ENCODE data around the gene EEF1AKMT4.

The EEF1AKMT4 gene

DNA sequence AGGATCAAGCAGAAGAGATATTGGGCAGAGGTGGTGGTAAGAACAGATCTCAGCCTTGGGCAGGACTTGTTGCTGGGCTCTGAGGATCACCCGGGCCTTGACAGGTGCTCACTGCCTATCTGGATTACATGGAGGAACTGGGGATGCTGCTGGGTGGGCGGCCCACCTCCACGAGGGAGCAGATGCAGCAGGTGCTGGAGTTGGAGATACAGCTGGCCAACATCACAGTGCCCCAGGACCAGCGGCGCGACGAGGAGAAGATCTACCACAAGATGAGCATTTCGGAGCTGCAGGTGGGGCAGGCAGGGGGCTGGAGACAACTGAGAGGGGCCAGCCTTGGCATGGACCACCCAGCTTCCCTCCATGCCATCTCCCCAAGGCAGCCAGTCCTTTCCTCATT, 34.2 kb downstream of the EEF1AKMT4 start:
- no peaks in the 10 kb centered on the region for H3K36me3 ChIP-seq (ENCODE audit: control insufficient read depth in 1 of 2, insufficient read depth in 2 of 2, low read depth in 1 of 2, low read length in 2 of 2)
- H3K18ac ChIP-seq (ENCODE audit: low read depth in 1 of 2, low read length in 2 of 2) = no peak overlapping the region
- no peak overlapping the region for H3K4me3 ChIP-seq (ENCODE audit: insufficient read depth in 1 of 2, low read depth in 1 of 2, low read length in 2 of 2)
- H3K27ac ChIP-seq (ENCODE audit: low read length, poor library complexity, severe bottlenecking) = no peak overlapping the region
- H3K4me2 ChIP-seq (ENCODE audit: low read length, poor library complexity, severe bottlenecking) = no peak overlapping the region
- H3K4me1 ChIP-seq (ENCODE audit: control insufficient read depth, insufficient read depth, low read depth, low read length) = no peaks in the 10 kb centered on the region
- H2BK15ac ChIP-seq (ENCODE audit: low read depth, poor library complexity, severe bottlenecking) = no peak overlapping the region
- H2AFZ ChIP-seq (ENCODE audit: low read depth, low read length) = no peak overlapping the region
- H2BK120ac ChIP-seq (ENCODE audit: low read depth, low read length) = no peak overlapping the region
- peaks cover 27 to 36% of the 10 kb centered on the region in 2 experiments for H3K27me3 ChIP-seq (ENCODE audit: control insufficient read depth in 1 of 2, insufficient read depth in 1 of 2, low read length in 2 of 2)
- no peak overlapping the region for H2BK5ac ChIP-seq (ENCODE audit: low read depth, low read length, poor library complexity, severe bottlenecking)
- no peak overlapping the region for H3K9ac ChIP-seq (ENCODE audit: low read length)
- H3K9me3 ChIP-seq (ENCODE audit: control insufficient read depth, low read length) = peaks cover 10% of the 10 kb centered on the region
- no peak for DNase-seq
- H4K91ac ChIP-seq (ENCODE audit: low read length) = no peak overlapping the region
- no peak overlapping the region for H4K8ac ChIP-seq (ENCODE audit: low read length)
- H3K14ac ChIP-seq (ENCODE audit: low read length in 2 of 2) = no peak overlapping the region
- H3K79me1 ChIP-seq (replicated peaks; ENCODE audit: low read length, poor library complexity, severe bottlenecking) = no peaks in the 10 kb centered on the region
- H2BK12ac ChIP-seq (ENCODE audit: low read length in 2 of 2) = no peak overlapping the region
- no peak overlapping the region for H2AK5ac ChIP-seq (ENCODE audit: low read length, severe bottlenecking)
- H3K23ac ChIP-seq (ENCODE audit: low read length in 2 of 2) = no peak overlapping the region
- H3K4ac ChIP-seq (ENCODE audit: low read depth in 1 of 2, low read length in 2 of 2) = no peak overlapping the region
- WGBS = 86% methylated on average over 8 of the region's 8 CpGs

DNA sequence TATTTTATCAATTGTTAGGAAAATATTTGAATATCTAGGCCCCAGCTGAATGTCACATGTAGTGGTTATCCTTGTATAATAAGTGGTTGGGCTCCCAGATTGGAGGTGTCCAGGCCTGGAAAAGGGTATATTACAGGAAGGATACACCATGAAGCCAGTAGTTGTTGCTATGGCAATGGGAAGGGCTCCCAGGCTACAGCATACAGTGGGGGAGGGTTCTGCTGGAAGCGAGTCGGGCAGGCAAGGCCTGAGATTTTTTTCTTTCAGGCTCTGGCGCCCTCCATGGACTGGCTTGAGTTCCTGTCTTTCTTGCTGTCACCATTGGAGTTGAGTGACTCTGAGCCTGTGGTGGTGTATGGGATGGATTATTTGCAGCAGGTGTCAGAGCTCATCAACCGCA, 35.2 kb downstream of the EEF1AKMT4 start:
- H2BK15ac ChIP-seq (ENCODE audit: low read depth, poor library complexity, severe bottlenecking) = no peak overlapping the region
- H3K4me2 ChIP-seq (ENCODE audit: low read length, poor library complexity, severe bottlenecking) = no peak overlapping the region
- H3K36me3 ChIP-seq (ENCODE audit: control insufficient read depth in 1 of 2, insufficient read depth in 2 of 2, low read depth in 1 of 2, low read length in 2 of 2) = no peaks in the 10 kb centered on the region
- H4K91ac ChIP-seq (ENCODE audit: low read length) = no peak overlapping the region
- no peak overlapping the region for H3K18ac ChIP-seq (ENCODE audit: low read depth in 1 of 2, low read length in 2 of 2)
- H2AFZ ChIP-seq (ENCODE audit: low read depth, low read length) = no peak overlapping the region
- H3K4ac ChIP-seq (ENCODE audit: low read depth in 1 of 2, low read length in 2 of 2) = no peak overlapping the region
- peaks cover 23 to 30% of the 10 kb centered on the region in 2 experiments for H3K27me3 ChIP-seq (ENCODE audit: control insufficient read depth in 1 of 2, insufficient read depth in 1 of 2, low read length in 2 of 2)
- H3K14ac ChIP-seq (ENCODE audit: low read length in 2 of 2) = no peak overlapping the region
- H2AK5ac ChIP-seq (ENCODE audit: low read length, severe bottlenecking) = no peak overlapping the region
- no peak overlapping the region for H2BK5ac ChIP-seq (ENCODE audit: low read depth, low read length, poor library complexity, severe bottlenecking)
- no peak overlapping the region for H3K23ac ChIP-seq (ENCODE audit: low read length in 2 of 2)
- peak; percentile 75 for DNase-seq
- H2BK12ac ChIP-seq (ENCODE audit: low read length in 2 of 2) = no peak overlapping the region
- H4K8ac ChIP-seq (ENCODE audit: low read length) = no peak overlapping the region
- H3K4me1 ChIP-seq (ENCODE audit: control insufficient read depth, insufficient read depth, low read depth, low read length) = no peaks in the 10 kb centered on the region
- H2BK120ac ChIP-seq (ENCODE audit: low read depth, low read length) = no peak overlapping the region
- no peak overlapping the region for H3K4me3 ChIP-seq (ENCODE audit: insufficient read depth in 1 of 2, low read depth in 1 of 2, low read length in 2 of 2)
- peaks cover 10% of the 10 kb centered on the region for H3K9me3 ChIP-seq (ENCODE audit: control insufficient read depth, low read length)
- H3K79me1 ChIP-seq (replicated peaks; ENCODE audit: low read length, poor library complexity, severe bottlenecking) = no peaks in the 10 kb centered on the region
- WGBS = 18% methylated on average over 4 of the region's 4 CpGs
- no peak overlapping the region for H3K9ac ChIP-seq (ENCODE audit: low read length)
- H3K27ac ChIP-seq (ENCODE audit: low read length, poor library complexity, severe bottlenecking) = no peak overlapping the region

DNA sequence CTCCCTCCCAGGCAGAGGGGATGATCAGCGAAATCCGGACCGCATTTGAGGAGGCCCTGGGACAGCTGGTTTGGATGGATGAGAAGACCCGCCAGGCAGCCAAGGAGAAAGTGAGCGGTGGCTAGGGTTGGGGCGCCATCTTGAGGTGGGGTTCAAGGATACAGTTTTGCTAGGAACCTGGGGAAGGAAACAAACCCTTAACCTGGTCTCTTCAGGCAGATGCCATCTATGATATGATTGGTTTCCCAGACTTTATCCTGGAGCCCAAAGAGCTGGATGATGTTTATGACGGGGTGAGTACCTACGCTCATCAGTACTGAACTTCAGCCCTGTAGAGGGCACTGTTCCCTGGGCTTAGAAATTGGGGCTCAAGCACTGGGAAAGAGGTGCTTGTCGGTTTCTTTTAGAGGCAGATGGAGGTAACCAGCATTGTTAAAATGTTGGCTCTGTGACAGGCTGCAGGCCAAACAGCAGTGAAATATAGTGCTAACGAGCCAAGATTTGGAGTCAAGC, 40.0 kb downstream of the EEF1AKMT4 start:
- H2BK15ac ChIP-seq (ENCODE audit: low read depth, poor library complexity, severe bottlenecking) = no peak overlapping the region
- no peak overlapping the region for H3K4me2 ChIP-seq (ENCODE audit: low read length, poor library complexity, severe bottlenecking)
- WGBS = 18% methylated on average over 10 of the region's 10 CpGs
- peaks cover 26 to 31% of the 10 kb centered on the region in 2 experiments for H3K27me3 ChIP-seq (ENCODE audit: control insufficient read depth in 1 of 2, insufficient read depth in 1 of 2, low read length in 2 of 2)
- no peak overlapping the region for H3K4ac ChIP-seq (ENCODE audit: low read depth in 1 of 2, low read length in 2 of 2)
- H3K36me3 ChIP-seq (ENCODE audit: control insufficient read depth in 1 of 2, insufficient read depth in 2 of 2, low read depth in 1 of 2, low read length in 2 of 2) = no peaks in the 10 kb centered on the region
- H3K27ac ChIP-seq (ENCODE audit: low read length, poor library complexity, severe bottlenecking) = no peak overlapping the region
- no peak overlapping the region for H3K4me3 ChIP-seq (ENCODE audit: insufficient read depth in 1 of 2, low read depth in 1 of 2, low read length in 2 of 2)
- no peak overlapping the region for H2BK12ac ChIP-seq (ENCODE audit: low read length in 2 of 2)
- H3K9ac ChIP-seq (ENCODE audit: low read length) = peak overlapping the region; percentile 4
- no peak overlapping the region for H4K8ac ChIP-seq (ENCODE audit: low read length)
- no peak overlapping the region for H2AK5ac ChIP-seq (ENCODE audit: low read length, severe bottlenecking)
- no peak overlapping the region for H3K14ac ChIP-seq (ENCODE audit: low read length in 2 of 2)
- no peaks in the 10 kb centered on the region for H3K4me1 ChIP-seq (ENCODE audit: control insufficient read depth, insufficient read depth, low read depth, low read length)
- no peaks in the 10 kb centered on the region for H3K79me1 ChIP-seq (replicated peaks; ENCODE audit: low read length, poor library complexity, severe bottlenecking)
- H2BK120ac ChIP-seq (ENCODE audit: low read depth, low read length) = no peak overlapping the region
- DNase-seq = peak; percentile 51
- no peak overlapping the region for H4K91ac ChIP-seq (ENCODE audit: low read length)
- H2BK5ac ChIP-seq (ENCODE audit: low read depth, low read length, poor library complexity, severe bottlenecking) = no peak overlapping the region
- H3K9me3 ChIP-seq (ENCODE audit: control insufficient read depth, low read length) = no peaks in the 10 kb centered on the region
- H3K23ac ChIP-seq (ENCODE audit: low read length in 2 of 2) = no peak overlapping the region
- H3K18ac ChIP-seq (ENCODE audit: low read depth in 1 of 2, low read length in 2 of 2) = no peak overlapping the region
- no peak overlapping the region for H2AFZ ChIP-seq (ENCODE audit: low read depth, low read length)

DNA sequence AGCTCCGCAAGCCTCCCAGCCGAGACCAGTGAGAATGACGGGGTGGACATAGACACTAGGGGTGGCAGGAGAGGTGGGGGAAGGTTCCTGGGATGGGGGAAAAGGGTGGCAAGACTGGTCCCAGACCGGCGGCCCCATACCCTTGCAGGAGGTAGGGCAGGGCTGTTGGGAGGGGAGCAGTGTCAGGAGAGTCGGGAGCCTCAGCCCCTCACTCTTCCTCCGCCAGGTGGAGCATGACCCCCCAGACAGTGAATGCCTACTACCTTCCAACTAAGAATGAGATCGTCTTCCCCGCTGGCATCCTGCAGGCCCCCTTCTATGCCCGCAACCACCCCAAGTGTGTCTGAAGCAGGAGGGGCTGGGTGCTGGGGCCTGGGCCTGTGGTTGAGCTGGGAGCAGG, 40.9 kb downstream of the EEF1AKMT4 start:
- Histone ChIP-seq H2AFZ (ENCODE audit: low read depth, low read length) (no peak overlapping the region), H2BK120ac (ENCODE audit: low read depth, low read length) (no peak overlapping the region), H2BK12ac (ENCODE audit: low read length in 2 of 2) (no peak overlapping the region), H4K8ac (ENCODE audit: low read length) (no peak overlapping the region), H3K79me1 (replicated peaks; ENCODE audit: low read length, poor library complexity, severe bottlenecking) (no peaks in the 10 kb centered on the region), H3K4me3 (ENCODE audit: insufficient read depth in 1 of 2, low read depth in 1 of 2, low read length in 2 of 2) (no peak overlapping the region), H3K9me3 (ENCODE audit: control insufficient read depth, low read length) (no peaks in the 10 kb centered on the region), H3K14ac (ENCODE audit: low read length in 2 of 2) (no peak overlapping the region), H3K4me1 (ENCODE audit: control insufficient read depth, insufficient read depth, low read depth, low read length) (no peaks in the 10 kb centered on the region), H2BK5ac (ENCODE audit: low read depth, low read length, poor library complexity, severe bottlenecking) (no peak overlapping the region), H3K18ac (ENCODE audit: low read depth in 1 of 2, low read length in 2 of 2) (no peak overlapping the region), H3K36me3 (ENCODE audit: control insufficient read depth in 1 of 2, insufficient read depth in 2 of 2, low read depth in 1 of 2, low read length in 2 of 2) (no peaks in the 10 kb centered on the region), H4K91ac (ENCODE audit: low read length) (no peak overlapping the region), H3K27me3 (ENCODE audit: control insufficient read depth in 1 of 2, insufficient read depth in 1 of 2, low read length in 2 of 2) (peaks cover 24 to 28% of the 10 kb centered on the region in 2 experiments), H3K9ac (ENCODE audit: low read length) (no peak overlapping the region), H2AK5ac (ENCODE audit: low read length, severe bottlenecking) (no peak overlapping the region), H3K4ac (ENCODE audit: low read depth in 1 of 2, low read length in 2 of 2) (no peak overlapping the region), H2BK15ac (ENCODE audit: low read depth, poor library complexity, severe bottlenecking) (no peak overlapping the region), H3K23ac (ENCODE audit: low read length in 2 of 2) (no peak overlapping the region), H3K27ac (ENCODE audit: low read length, poor library complexity, severe bottlenecking) (no peak overlapping the region), H3K4me2 (ENCODE audit: low read length, poor library complexity, severe bottlenecking) (no peak overlapping the region)
- DNase-seq = no peak
- 99% methylated on average over 6 of the region's 10 CpGs for WGBS
